A549 (cell line): Measurements from ENCODE around the gene SHH. TPM values are rescaled to one million over a fixed set of nuclear protein-coding genes. Genes with fewer than 3 reads are reported as not detected.

Experiments used
- ATAC-seq, 2 experiments: fragments of 200-7000 bp in 1 of 2; fragments of >200 bp in 1 of 2; cut with Nextera tagmentation in 1 of 2; cut with Tn5 transposase in 1 of 2; 3 replicates each; pipeline versions ENCODE4 v1.8.0 to v1.9.1; 2018 to 2020; ENCODE audit warnings: mild to moderate bottlenecking in 1 of 2, moderate library complexity in 1 of 2
- CTCF ChIA-PET: fragments of 300-600 bp; sonication (Branson Sonifier 250); formaldehyde crosslinking; extraction: SDS; loops from one replicate; lab custom pipeline; 2021; ENCODE audit warnings: antibody characterized with exemption, inconsistent platforms; lab: Yijun Ruan, JAX
- POLR2A ChIA-PET: fragments of 350-600 bp; formaldehyde crosslinking; extraction: SDS; loops from one replicate; lab custom pipeline; 2021; ENCODE audit warnings: antibody characterized with exemption, inconsistent platforms; lab: Yijun Ruan, JAX
- DNase-seq, 2 experiments: peaks; one replicate each; pipeline versions ENCODE4 v3.0.0 to v3.0.0-alpha.2; 2011 to 2016; ENCODE audit warnings: low read depth in 1 of 2, low spot score in 1 of 2
- FAIRE-seq: peaks from 2 replicates; lab custom pipeline; 2011; peaks lifted over from hg19 to GRCh38; lab: Jason Lieb, UNC
- H3K27ac ChIP-seq, 2 experiments: fragments of >200 bp; sonication (Bioruptor Twin); formaldehyde crosslinking; 3 replicates each; pipeline ENCODE4 v1.5.1; 2016 to 2017
- H3K4me1 ChIP-seq: fragments of >200 bp; sonication (Bioruptor Twin); formaldehyde crosslinking; 3 replicates; pipeline ENCODE4 v1.6.1; 2016
- H3K4me2 ChIP-seq: fragments of >200 bp; sonication (Bioruptor Twin); formaldehyde crosslinking; 3 replicates; pipeline ENCODE4 v1.6.1; 2016
- H3K4me3 ChIP-seq: fragments of >200 bp; sonication (Bioruptor Twin); formaldehyde crosslinking; 3 replicates; pipeline ENCODE4 v1.5.1; 2016
- H3K9me3 ChIP-seq: fragments of >200 bp; sonication (Bioruptor Twin); formaldehyde crosslinking; 3 replicates; pipeline ENCODE4 v1.6.1; 2016
- BHLHE40 ChIP-seq: IDR thresholded peaks from 2 replicates; pipeline ENCODE4 v1.6.1; 2012; ENCODE audit warnings: low read depth, low read length, inconsistent platforms
- CHD2 ChIP-seq: fragments of 150-350 bp; IDR thresholded peaks from 2 replicates; pipeline ENCODE4 v1.6.1; 2014; ENCODE audit warnings: low read length; ENCODE audit not compliant: partially characterized antibody
- ESRRA ChIP-seq: fragments of 150-350 bp; IDR thresholded peaks from 2 replicates; pipeline ENCODE4 v1.6.1; 2014; ENCODE audit warnings: mild to moderate bottlenecking, low read length, borderline replicate concordance
- FOSL2 ChIP-seq, 2 experiments: fragments of 450-650 bp in 1 of 2; fragments of >200 bp in 1 of 2; sonication (Bioruptor Twin) in 1 of 2; formaldehyde crosslinking; IDR thresholded peaks; 2 replicates each; pipeline versions ENCODE4 v1.5.0 to v1.6.1; 2016 to 2020; ENCODE audit warnings: mild to moderate bottlenecking in 1 of 2, moderate library complexity in 1 of 2
- GATA3 ChIP-seq: IDR thresholded peaks from 2 replicates; pipeline ENCODE4 v1.6.1; 2012; ENCODE audit warnings: borderline replicate concordance
- HDAC2 ChIP-seq: fragments of 200-600 bp; sonication (generic); IDR thresholded peaks from 2 replicates; pipeline ENCODE4 v1.6.1; 2016
- HEYL ChIP-seq: fragments of 250-450 bp; sonication (Bioruptor Pico); IDR thresholded peaks from 2 replicates; pipeline ENCODE4 v1.8.0; 2021; ENCODE audit warnings: mild to moderate bottlenecking, moderate library complexity
- JUN ChIP-seq, 2 experiments: fragments of >200 bp; sonication (Bioruptor Twin); formaldehyde crosslinking; IDR thresholded peaks; 2 replicates in 1 of 2; 3 replicates in 1 of 2; pipeline ENCODE4 v1.6.1; 2016 to 2017
- NFE2L2 ChIP-seq: fragments of 150-350 bp; conservative IDR thresholded peaks from 2 replicates; pipeline ENCODE4 v1.6.1; 2014; ENCODE audit warnings: low read length
- NPAS2 ChIP-seq: fragments of 250-450 bp; sonication (Bioruptor Pico); IDR thresholded peaks from 2 replicates; pipeline ENCODE4 v1.8.0; 2022; ENCODE audit warnings: mild to moderate bottlenecking, moderate library complexity, borderline replicate concordance
- RARB ChIP-seq: fragments of 250-450 bp; sonication (Bioruptor Pico); IDR thresholded peaks from 2 replicates; pipeline ENCODE4 v1.8.0; 2021; ENCODE audit warnings: mild to moderate bottlenecking, moderate library complexity
- RNF2 ChIP-seq: fragments of 200-600 bp; sonication (generic); IDR thresholded peaks from 2 replicates; pipeline ENCODE4 v1.6.1; 2016; ENCODE audit warnings: low read depth, mild to moderate bottlenecking, antibody characterized with exemption, moderate library complexity, borderline replicate concordance
- TFCP2L1 ChIP-seq: fragments of 250-450 bp; sonication (Bioruptor Pico); IDR thresholded peaks from 2 replicates; pipeline ENCODE4 v1.5.0; 2021; ENCODE audit warnings: mild to moderate bottlenecking
- TP53 ChIP-seq: fragments of 250-450 bp; sonication (Bioruptor Pico); IDR thresholded peaks from 2 replicates; pipeline ENCODE4 v1.5.0; 2021; ENCODE audit warnings: mild to moderate bottlenecking, moderate library complexity
- ZFP36 ChIP-seq: fragments of 450-650 bp; IDR thresholded peaks from 2 replicates; pipeline ENCODE4 v1.6.1; 2014; ENCODE audit warnings: borderline replicate concordance; ENCODE audit not compliant: partially characterized antibody
- WGBS: methylation state at CpG from one replicate; pipeline ENCODE4 v1.1.6; 2017; ENCODE audit errors: missing lambda C conversion rate; 5-methylcytosine and 5-hydroxymethylcytosine counted together
- polyA plus RNA-seq, 4 experiments: library from polyadenylated mRNA; depleted of rRNA in 3 of 4; stranded (reverse); fragments of >200 nt; fragmentation: RNase III in 1 of 4; extraction: RNeasy Plus Mini Kit Qiagen cat#74134 plus additional on column Dnase treatment in 1 of 4; gene quantifications; 2 replicates in 3 of 4; 3 replicates in 1 of 4; pipeline ENCODE4 v1.2.3, GENCODE V29; 2011 to 2017
- TF ChIP-seq, protein P1 (sequence below): fragments of 450-650 bp; IDR thresholded peaks from 2 replicates; pipeline ENCODE4 v1.6.1; 2014; ENCODE audit warnings: antibody characterized with exemption
- TF ChIP-seq, protein P2 (sequence below): fragments of 200-600 bp; sonication (generic); IDR thresholded peaks from 2 replicates; pipeline ENCODE4 v1.6.1; 2016; ENCODE audit warnings: antibody characterized with exemption, mild to moderate bottlenecking, moderate library complexity
- TF ChIP-seq, protein P3 (sequence below): fragments of >200 bp; sonication (Bioruptor Twin); formaldehyde crosslinking; IDR thresholded peaks from 3 replicates; pipeline ENCODE4 v1.6.1; 2016
- TF ChIP-seq, protein P4 (sequence below): IDR thresholded peaks from 2 replicates; pipeline ENCODE4 v1.6.1; 2012

Gene SHH
- polyA plus RNA-seq, 2 of the 4 experiments (the other 2 are of a cell fraction) = 0.84 to 1.2 TPM

DNA sequence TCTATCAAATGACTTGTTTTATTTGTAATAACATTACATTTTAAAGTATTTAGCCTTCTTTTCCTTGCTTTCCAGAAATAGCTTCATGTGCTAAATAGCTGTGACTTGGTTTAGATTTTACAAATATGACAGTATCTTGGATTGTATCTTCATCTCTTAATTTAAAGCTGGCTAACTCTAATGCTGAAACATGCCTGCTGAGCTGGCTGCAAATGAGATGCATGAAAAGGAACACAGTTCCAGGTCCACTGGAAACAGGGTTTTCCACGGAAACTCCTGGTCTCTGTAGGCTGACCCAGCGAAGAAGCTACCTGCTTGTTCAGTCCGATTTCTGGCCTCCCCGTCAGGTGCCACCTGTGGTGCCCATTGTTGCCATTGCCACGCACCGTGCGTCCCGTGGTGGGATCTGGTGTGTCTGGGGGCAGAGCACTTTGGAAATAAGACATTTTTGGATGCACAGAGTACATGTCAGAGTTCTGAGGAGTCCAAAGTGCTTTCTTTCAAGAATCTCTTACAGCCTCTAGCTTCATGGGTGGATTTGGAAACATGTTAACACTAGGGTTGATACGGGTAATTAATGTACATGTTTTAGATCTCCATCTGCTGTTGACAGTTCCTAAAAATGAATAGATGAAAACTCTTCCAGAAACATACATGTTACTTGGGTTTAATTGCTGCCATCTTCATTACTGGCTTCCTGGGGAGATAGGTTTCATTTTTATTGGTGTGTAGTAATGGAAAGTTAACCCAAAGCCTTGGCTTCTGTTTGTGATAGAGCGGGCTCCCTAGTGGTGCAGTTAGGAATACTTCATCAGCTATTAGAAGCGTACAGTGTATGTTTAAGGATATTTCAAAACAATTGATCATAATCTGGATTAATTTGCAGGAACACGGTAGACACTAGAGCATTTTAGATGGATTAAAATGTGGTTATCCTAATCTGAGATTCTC is 45.0 kb downstream of the SHH start:
- DNase-seq = no peak
- ChIA-PET CTCF (interaction anchor here (0.5 to 3.9 kb wide), 34 partner anchors 8 to 1275 kb away, joined by 3 to 27 read pairs (median 3); partner anchors contain the start of gene CNPY1), POLR2A (no interaction called here)
- peak; percentile 51 to 59; a peak in 3 of 6 replicates for ATAC-seq
- Histone ChIP-seq H3K27ac (no peak overlapping the region), H3K9me3 (no peaks in the 10 kb centered on the region)
- no peak for FAIRE-seq
- TF ChIP-seq HEYL (CRISPR knock-in tag) = no peak
- TF ChIP-seq, protein P1, sequence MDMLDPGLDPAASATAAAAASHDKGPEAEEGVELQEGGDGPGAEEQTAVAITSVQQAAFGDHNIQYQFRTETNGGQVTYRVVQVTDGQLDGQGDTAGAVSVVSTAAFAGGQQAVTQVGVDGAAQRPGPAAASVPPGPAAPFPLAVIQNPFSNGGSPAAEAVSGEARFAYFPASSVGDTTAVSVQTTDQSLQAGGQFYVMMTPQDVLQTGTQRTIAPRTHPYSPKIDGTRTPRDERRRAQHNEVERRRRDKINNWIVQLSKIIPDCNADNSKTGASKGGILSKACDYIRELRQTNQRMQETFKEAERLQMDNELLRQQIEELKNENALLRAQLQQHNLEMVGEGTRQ = no peak
- TF ChIP-seq JUN (IDR thresholded peaks at IDR 0.05) = no peak
- no peak for TF ChIP-seq FOSL2 (IDR thresholded peaks at IDR 0.05)
- no peak for TF ChIP-seq FOSL2 (CRISPR knock-in tag; IDR thresholded peaks at IDR 0.05)
- TF ChIP-seq TFCP2L1 = no peak
- TF ChIP-seq, all 56 proteins: peak for 0
- 92% methylated on average over 12 of the region's 12 CpGs for WGBS
- Histone ChIP-seq H3K4me3 (no peak overlapping the region), H3K4me1 (no peaks in the 10 kb centered on the region), H3K4me2 (no peak overlapping the region)

DNA sequence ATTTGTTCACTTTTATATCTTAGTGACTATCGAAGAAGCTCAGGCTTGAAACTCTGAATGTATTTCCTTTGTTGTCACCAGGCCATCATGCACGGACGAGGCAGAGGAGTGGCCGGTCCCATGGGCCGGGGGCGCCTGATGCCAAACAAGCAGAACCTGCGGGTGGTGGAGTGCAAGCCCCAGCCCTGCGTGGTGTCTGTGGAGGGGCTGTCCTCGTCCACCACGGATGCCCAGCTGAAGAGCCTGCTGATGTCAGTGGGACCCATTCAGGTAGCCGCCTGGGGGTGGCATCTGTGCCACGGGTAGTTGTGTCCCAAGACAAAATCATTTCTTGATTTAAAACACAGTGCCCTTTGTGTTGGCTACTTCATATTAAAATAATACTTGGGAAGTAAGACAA is 45.9 kb downstream of the SHH start:
- Histone ChIP-seq H3K4me3 (no peak overlapping the region), H3K9me3 (no peaks in the 10 kb centered on the region), H3K4me2 (no peak overlapping the region), H3K4me1 (no peaks in the 10 kb centered on the region), H3K27ac (no peak overlapping the region)
- TF ChIP-seq, protein P2, sequence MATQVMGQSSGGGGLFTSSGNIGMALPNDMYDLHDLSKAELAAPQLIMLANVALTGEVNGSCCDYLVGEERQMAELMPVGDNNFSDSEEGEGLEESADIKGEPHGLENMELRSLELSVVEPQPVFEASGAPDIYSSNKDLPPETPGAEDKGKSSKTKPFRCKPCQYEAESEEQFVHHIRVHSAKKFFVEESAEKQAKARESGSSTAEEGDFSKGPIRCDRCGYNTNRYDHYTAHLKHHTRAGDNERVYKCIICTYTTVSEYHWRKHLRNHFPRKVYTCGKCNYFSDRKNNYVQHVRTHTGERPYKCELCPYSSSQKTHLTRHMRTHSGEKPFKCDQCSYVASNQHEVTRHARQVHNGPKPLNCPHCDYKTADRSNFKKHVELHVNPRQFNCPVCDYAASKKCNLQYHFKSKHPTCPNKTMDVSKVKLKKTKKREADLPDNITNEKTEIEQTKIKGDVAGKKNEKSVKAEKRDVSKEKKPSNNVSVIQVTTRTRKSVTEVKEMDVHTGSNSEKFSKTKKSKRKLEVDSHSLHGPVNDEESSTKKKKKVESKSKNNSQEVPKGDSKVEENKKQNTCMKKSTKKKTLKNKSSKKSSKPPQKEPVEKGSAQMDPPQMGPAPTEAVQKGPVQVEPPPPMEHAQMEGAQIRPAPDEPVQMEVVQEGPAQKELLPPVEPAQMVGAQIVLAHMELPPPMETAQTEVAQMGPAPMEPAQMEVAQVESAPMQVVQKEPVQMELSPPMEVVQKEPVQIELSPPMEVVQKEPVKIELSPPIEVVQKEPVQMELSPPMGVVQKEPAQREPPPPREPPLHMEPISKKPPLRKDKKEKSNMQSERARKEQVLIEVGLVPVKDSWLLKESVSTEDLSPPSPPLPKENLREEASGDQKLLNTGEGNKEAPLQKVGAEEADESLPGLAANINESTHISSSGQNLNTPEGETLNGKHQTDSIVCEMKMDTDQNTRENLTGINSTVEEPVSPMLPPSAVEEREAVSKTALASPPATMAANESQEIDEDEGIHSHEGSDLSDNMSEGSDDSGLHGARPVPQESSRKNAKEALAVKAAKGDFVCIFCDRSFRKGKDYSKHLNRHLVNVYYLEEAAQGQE = no peak
- TF ChIP-seq ZFP36 (no peak), RNF2 (no peak), RARB (CRISPR knock-in tag) (no peak), ESRRA (no peak), TP53 (no peak), BHLHE40 (no peak), NPAS2 (CRISPR knock-in tag) (no peak), CHD2 (no peak), NFE2L2 (no peak), HDAC2 (no peak), GATA3 (no peak)
- TF ChIP-seq, protein P3, sequence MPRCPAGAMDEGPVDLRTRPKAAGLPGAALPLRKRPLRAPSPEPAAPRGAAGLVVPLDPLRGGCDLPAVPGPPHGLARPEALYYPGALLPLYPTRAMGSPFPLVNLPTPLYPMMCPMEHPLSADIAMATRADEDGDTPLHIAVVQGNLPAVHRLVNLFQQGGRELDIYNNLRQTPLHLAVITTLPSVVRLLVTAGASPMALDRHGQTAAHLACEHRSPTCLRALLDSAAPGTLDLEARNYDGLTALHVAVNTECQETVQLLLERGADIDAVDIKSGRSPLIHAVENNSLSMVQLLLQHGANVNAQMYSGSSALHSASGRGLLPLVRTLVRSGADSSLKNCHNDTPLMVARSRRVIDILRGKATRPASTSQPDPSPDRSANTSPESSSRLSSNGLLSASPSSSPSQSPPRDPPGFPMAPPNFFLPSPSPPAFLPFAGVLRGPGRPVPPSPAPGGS = no peak
- TF ChIP-seq, protein P4, sequence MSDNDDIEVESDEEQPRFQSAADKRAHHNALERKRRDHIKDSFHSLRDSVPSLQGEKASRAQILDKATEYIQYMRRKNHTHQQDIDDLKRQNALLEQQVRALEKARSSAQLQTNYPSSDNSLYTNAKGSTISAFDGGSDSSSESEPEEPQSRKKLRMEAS = no peak
- ATAC-seq = no peak
- CTCF ChIA-PET = interaction anchor here (0.6 to 3.9 kb wide), 13 partner anchors 7 to 853 kb away, joined by 3 to 27 read pairs (median 3); partner anchors contain the start of gene CNPY1
- 97% methylated on average over 12 of the region's 12 CpGs for WGBS
- POLR2A ChIA-PET = no interaction called here
- FAIRE-seq = no peak
- no peak for DNase-seq
